Measurements from ENCODE around the gene HSPB1.

- TF ChIP-seq, protein P1, sequence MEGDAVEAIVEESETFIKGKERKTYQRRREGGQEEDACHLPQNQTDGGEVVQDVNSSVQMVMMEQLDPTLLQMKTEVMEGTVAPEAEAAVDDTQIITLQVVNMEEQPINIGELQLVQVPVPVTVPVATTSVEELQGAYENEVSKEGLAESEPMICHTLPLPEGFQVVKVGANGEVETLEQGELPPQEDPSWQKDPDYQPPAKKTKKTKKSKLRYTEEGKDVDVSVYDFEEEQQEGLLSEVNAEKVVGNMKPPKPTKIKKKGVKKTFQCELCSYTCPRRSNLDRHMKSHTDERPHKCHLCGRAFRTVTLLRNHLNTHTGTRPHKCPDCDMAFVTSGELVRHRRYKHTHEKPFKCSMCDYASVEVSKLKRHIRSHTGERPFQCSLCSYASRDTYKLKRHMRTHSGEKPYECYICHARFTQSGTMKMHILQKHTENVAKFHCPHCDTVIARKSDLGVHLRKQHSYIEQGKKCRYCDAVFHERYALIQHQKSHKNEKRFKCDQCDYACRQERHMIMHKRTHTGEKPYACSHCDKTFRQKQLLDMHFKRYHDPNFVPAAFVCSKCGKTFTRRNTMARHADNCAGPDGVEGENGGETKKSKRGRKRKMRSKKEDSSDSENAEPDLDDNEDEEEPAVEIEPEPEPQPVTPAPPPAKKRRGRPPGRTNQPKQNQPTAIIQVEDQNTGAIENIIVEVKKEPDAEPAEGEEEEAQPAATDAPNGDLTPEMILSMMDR (CRISPR knock-in tag; IDR thresholded peaks at IDR 0.05): no peak
- TF ChIP-seq RBFOX2 (IDR thresholded peaks at IDR 0.05; ENCODE audit: low read depth, low read length) (no peak), ZNF572 (CRISPR knock-in tag; IDR thresholded peaks at IDR 0.05) (no peak), EZH2 (conservative IDR thresholded peaks at IDR 0.05; ENCODE audit: low read depth, low read length) (no peak), CEBPB (IDR thresholded peaks at IDR 0.05; ENCODE audit: borderline replicate concordance, low read depth, low read length) (no peak), ZFP41 (CRISPR knock-in tag; IDR thresholded peaks at IDR 0.05; ENCODE audit: borderline replicate concordance) (no peak), HNRNPLL (IDR thresholded peaks at IDR 0.05; ENCODE audit: low read depth, low read length, poor library complexity, severe bottlenecking) (no peak), MAFF (IDR thresholded peaks at IDR 0.05; ENCODE audit: low read depth, low read length) (no peak), ARID3A (IDR thresholded peaks at IDR 0.05; ENCODE audit: low read depth, low read length) (no peak), ZNF329 (CRISPR knock-in tag; IDR thresholded peaks at IDR 0.05; ENCODE audit: low read depth) (no peak), NONO (IDR thresholded peaks at IDR 0.05) (no peak), NONO (CRISPR knock-in tag; conservative IDR thresholded peaks at IDR 0.05) (no peak), MAFK (conservative IDR thresholded peaks at IDR 0.05 in 1 of 2, IDR thresholded peaks at IDR 0.05 in 1 of 2; ENCODE audit: low read length in 2 of 2) (no peak), BRCA1 (CRISPR knock-in tag; IDR thresholded peaks at IDR 0.05) (no peak)
- TF ChIP-seq, protein P2, sequence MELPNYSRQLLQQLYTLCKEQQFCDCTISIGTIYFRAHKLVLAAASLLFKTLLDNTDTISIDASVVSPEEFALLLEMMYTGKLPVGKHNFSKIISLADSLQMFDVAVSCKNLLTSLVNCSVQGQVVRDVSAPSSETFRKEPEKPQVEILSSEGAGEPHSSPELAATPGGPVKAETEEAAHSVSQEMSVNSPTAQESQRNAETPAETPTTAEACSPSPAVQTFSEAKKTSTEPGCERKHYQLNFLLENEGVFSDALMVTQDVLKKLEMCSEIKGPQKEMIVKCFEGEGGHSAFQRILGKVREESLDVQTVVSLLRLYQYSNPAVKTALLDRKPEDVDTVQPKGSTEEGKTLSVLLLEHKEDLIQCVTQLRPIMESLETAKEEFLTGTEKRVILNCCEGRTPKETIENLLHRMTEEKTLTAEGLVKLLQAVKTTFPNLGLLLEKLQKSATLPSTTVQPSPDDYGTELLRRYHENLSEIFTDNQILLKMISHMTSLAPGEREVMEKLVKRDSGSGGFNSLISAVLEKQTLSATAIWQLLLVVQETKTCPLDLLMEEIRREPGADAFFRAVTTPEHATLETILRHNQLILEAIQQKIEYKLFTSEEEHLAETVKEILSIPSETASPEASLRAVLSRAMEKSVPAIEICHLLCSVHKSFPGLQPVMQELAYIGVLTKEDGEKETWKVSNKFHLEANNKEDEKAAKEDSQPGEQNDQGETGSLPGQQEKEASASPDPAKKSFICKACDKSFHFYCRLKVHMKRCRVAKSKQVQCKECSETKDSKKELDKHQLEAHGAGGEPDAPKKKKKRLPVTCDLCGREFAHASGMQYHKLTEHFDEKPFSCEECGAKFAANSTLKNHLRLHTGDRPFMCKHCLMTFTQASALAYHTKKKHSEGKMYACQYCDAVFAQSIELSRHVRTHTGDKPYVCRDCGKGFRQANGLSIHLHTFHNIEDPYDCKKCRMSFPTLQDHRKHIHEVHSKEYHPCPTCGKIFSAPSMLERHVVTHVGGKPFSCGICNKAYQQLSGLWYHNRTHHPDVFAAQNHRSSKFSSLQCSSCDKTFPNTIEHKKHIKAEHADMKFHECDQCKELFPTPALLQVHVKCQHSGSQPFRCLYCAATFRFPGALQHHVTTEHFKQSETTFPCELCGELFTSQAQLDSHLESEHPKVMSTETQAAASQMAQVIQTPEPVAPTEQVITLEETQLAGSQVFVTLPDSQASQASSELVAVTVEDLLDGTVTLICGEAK (IDR thresholded peaks at IDR 0.05): no peak
- TF ChIP-seq, protein P2 (CRISPR knock-in tag; IDR thresholded peaks at IDR 0.05): no peak
These were observed 41.1 kb upstream of the HSPB1 start for GRCh38 chr7:76261329-76261728.

Data from HepG2 (cell line).